GM19468 (cell line): ENCODE data around the gene HCFC1R1.
A peak's percentile ranks its signal among the peaks of the same experiment; 100 is the strongest.

Source experiments
- ATAC-seq: cut with Tn5 transposase; IDR thresholded peaks from one replicate; pipeline ENCODE4 v1.9.1; 2021; ENCODE audit warnings: mild to moderate bottlenecking, moderate library complexity, moderate number of reproducible peaks; ENCODE audit not compliant: unreplicated experiment; ENCODE audit errors: extremely low read depth

Gene HCFC1R1

GRCh38 chr16:2981177-2981898, 42.4 kb downstream of the HCFC1R1 start:
- no peak for ATAC-seq

GRCh38 chr16:2980227-2981176, 43.2 kb downstream of the HCFC1R1 start, which contains the start of gene PKMYT1:
Gene PKMYT1, minus strand, starts transcription at chr16:2980446. Its CDS starts 789 bp downstream, at chr16:2979657.
- peak; percentile 72 for ATAC-seq

DNA sequence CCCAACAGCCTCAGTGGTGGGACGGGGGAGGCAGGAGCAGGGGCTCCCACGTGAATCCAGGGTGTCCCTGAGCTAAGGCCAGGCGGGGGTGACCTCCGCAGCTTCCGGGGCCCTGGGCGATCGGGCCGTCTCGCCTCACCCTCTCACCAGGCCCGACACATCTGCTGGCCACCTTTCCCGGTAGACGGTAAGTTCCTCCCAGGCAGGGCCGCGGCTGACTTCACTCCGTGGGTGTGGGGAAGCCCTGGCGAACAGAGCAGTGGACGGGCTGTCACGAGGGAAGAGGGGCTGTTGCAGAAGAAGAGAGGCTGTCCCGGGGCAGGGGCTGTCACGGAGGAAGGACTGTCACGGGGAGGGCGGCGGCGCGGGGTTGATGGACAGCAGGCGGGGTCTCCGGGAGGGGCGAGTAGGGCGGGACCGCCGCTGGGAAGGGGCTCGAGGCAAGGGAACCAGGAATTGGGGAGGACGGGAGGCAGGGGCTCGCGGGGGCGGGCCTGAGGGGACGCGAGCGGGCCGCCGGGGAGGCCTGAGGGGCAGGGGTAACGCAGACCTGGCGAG, 44.0 kb downstream of the HCFC1R1 start:
- ATAC-seq = no peak

GRCh38 chr16:2977440-2977839, 46.3 kb downstream of the HCFC1R1 start:
- ATAC-seq = no peak

- no peak for ATAC-seq
These were observed 47.1 kb downstream of the HCFC1R1 start for GRCh38 chr16:2976673-2977072.

DNA sequence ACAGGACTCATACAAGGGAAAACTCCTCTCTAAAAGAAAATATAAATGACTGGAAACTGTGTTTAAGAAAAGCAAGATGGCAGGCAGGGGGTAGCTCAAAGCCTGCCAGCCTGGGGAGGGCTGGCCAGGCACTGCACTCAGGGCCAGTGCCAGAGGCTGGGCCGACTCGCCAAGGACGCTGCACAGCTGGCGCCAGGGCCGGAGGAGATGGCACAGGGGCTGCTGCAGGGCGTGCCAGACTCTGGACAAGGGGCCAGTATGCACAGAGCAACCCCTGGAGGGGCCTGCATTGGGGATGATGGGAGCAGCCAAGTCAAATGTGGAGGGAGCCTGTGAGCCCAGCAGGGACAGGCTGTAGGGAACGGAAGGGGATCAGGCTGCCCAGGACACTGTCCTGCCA, 47.5 kb downstream of the HCFC1R1 start:
- no peak for ATAC-seq

GRCh38 chr16:2975161-2975795, 48.5 kb downstream of the HCFC1R1 start:
- ATAC-seq = no peak

GRCh38 chr16:2974319-2975056, 49.3 kb downstream of the HCFC1R1 start:
- ATAC-seq = no peak

DNA sequence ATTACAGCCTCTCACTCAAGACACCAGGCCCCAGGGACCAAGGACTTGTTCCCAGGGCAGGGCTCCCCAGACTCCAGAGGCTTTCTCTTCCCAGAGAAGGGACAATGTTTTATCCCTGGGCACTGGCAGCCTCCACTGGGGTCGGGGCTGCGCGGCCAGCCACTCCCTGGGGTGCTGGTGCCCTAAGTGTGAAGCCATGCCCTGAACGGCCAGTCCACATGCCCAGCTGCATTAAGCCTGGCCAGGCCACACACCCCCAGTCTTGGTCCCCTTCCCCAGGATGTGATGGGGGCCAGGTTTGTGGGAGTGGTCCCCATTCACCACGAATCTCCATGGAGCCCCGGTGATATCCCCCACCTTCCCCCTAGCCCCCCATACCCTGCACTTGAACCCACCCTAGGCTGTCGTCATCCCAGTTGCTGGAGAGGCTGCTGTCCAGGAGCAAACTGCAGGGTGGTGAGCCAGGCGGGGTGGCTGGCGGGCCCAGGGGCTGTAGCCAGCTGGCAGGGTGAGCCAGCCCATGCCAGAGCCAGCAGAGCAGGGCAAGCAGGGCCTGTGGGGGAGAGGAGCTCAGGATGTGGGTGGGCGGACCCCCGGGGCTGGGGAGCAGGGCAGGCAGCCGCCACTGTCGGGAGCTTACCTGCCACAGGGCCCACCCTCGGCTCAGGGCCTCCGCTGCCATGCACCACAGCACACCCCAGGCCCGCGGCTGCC, 50.0 kb downstream of the HCFC1R1 start:
- ATAC-seq = no peak

GRCh38 chr16:2973093-2973492, 50.6 kb downstream of the HCFC1R1 start:
- no peak for ATAC-seq
